LoVo (cell line): ENCODE data around the gene CALM1.
A peak's percentile ranks its signal among the peaks of the same experiment; 100 is the strongest.

ENCODE experiments used
- DNase-seq: peaks from one replicate; pipeline ENCODE4 v3.0.0-alpha.2; 2016; ENCODE audit warnings: low spot score

CALM1 gene

DNA sequence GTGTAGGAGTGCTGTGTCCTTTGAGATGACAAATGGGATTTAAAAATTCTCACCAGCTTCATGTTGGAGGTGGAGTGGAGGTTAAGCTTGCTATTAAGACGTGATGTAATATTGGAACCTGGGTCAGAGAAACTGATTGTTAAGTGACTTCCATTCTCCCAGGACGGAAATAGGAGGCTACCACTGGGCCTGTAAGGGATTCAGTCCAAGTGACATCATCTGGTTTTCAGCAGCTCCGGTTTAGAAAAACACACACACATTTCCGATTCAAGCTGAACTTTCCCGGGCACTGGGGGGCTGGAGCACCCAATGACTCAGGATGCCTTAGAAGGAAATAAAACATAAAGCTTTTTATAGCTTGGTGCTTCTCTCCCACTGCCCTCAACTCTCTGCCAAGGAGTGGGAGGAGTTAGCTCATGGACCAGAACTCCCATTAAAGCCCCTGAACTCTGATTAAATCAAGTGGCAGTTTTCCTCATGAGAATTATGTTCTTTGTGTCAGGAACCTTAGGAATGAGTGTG lies 12.4 kb downstream of the CALM1 start:
- DNase-seq, result no peak

DNA sequence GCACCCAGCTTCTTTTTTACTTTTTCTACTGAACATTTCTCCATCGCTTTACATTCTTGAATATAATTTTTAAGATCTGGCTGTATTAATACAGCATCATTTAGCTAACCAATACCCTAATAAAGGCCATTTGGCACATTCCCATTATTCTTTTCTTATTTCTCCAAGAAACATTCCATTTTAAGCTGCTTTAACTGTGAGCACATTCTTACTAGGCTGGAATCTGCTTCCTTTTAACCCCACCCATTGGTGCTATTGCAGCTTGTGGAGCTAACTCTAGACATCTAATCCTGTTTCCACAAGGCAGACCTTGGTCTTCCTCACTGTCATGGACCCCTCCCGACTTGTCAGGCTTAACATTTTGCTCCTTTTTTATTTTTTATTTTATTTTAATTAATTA lies 15.2 kb downstream of the CALM1 start:
- no peak for DNase-seq

DNA sequence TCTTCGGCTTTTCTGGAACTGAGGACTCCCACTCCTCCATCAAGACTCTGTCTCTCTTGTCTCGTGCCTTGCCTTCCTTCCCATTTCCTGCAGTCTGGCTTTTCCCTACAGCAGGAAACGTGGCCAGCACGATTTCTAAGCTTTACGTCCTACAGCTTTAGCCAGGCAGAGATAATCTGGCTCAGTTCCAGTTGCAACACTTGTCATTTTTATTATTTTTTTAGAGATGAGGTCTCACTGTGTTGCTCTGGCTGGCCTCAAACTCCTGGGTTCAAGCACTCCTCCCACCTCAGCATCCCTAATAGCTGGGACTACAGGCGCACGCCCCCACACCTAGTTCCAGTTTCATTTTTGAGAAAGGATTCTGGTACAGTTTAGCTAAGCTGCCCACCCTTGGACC lies 19.9 kb downstream of the CALM1 start:
- no peak for DNase-seq

DNA sequence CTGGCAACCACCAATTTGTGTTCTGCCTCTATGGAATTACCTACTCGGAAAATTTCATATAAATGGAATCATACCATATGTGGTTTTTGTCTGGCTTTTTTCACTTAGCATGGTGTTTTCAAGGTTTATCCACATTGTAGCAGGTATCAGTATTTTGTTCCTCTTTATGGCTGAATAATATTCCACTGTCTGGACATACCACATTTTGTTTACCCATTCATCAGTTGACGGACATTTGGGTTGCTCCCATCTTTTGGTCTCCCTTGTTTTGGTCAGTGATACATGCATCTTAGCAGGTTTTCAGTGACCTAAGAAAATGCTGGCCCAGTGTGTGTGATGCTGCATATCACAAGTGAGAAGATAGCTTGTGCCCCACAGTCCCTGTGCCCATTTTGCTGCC lies 21.2 kb downstream of the CALM1 start:
- DNase-seq, result no peak

DNA sequence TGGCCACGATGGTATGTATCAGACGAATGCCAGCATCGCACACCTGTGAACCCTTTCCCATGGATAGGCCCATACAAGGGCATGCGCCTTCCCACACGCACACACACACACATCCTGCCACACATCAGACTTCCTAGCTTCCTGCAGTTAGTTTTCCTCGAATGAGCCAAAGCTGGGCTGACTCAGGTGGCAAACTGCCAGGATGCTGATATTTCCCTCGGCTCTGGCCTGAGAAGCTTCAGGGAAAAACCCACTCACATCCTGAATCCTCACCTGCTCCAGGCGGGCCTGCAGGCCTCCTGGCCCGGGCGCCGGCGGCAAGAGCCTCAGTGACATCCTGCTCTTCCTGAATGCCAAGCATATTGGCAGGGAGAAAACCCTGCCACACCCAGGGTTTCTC lies 22.4 kb downstream of the CALM1 start:
- peak; percentile 55 for DNase-seq

DNA sequence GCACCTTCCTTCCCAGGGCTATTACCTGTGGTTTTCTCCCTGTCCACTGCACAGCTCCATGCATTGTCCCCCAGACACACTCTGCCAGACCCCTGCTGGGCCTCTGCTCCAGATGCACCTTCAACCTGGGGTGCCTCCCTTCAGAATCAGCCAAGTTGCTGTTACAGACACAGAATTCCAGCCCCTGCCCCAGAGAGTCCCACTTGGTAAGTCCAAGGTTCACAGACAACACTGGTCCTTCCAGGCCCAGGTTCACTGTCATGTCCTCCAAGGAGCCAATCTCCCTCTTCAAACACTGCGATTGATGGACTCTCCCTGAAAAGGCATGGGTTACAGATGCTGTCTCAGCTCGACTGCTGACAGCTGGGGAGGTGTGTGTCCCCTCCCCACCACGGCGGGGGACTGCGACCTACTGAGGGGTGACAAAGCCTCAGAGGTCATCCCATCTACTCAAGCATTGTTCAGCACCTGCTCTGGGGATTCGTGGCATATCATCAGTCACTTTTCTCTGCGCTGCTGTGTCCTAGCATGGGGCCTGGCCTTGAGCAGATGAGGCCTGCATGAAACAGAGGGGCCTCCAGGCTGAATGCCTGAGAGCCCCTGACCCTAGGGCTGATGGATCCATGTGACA lies 24.3 kb downstream of the CALM1 start:
- no peak for DNase-seq

DNA sequence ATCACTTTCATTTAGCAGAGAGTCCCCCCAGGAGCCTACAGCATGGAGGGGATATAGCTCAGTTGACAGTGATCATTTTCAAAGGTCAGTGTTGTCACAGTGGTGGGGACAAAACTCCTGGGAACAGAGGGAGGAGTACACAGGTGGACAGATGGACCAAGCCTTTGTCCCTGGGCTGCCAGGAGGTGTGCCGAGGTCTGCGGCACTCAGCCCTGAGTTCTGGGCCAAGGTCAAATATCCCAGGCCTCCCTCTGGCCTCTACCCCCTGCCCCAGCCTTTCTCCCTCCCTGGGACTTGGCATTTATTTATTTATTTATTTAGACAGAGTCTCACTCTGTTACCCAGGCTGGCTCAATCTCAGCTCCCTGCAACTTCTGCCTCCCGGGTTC lies 24.8 kb downstream of the CALM1 start:
- no peak for DNase-seq

DNA sequence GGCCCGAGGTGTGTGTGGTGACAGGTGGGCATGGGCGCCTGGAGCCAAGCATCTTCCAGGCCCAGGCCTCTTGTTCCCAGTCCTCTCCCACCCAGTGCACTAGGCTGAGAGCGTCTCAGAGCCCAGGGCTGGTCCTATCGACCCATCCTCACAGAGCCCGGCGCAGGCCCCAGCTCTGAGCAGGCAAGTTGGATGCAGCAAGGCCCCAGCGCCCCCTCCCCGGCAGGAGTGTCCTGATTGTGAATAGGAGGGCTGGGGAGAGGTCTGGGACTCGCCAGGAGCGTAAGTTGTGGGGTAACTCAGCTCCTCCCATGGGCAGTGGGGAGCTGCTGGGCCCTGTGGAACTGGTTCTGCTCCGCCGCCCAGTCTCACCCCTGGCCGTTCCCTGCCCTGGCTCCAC lies 26.3 kb downstream of the CALM1 start:
- DNase-seq, result no peak

DNA sequence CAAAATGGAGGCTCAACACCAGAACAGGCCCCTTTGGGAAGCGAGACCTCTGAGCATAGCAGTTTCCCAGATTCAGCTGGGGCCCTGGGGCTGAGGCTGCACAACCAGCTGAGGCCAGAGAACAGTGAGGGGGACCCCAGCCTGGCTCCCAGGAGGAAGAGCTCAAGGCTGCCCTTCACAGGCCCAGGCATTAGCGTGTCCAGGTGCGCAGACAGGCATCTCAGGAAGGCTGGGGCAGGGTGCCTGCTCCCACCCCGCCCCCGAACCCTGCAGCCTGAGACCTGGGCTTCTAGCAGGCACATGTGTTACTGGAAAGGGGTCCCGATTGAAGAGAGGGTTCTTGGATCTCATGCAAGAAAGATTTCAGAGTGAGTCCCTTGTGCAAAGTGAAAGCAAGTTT lies 27.2 kb downstream of the CALM1 start:
- DNase-seq, result no peak

DNA sequence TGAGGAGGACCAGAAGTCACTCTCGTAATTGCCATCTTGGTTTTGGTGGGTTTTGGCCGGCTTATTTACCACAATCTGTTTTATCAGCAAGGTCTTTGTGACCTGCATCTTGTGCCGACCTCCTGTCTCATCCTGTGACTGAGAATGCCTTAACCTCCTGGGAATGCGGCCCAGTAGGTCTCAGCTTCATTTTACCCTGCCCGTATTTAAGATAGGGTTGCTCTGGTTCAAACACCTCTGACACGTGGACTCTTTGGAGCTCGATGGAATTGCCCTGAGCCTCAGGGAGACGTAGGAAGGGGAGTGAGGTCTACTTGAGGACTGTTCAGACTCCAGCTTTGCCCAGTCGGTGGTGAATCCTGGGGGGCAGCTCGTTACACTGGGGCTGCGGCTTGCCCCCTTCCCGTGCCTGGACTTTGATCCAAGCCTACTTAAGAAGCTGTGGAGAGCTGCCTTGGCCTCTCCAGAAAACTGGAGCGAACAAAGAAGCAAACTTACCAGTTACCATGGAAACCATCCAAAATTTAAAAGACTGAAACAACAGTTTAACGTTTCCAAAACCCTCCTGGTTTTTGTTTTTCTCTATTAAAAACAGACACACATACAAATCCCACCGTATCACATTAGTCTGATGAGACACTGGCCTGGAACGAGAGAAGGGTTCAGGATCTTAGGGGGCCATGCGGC lies 28.0 kb downstream of the CALM1 start:
- DNase-seq, result no peak

DNA sequence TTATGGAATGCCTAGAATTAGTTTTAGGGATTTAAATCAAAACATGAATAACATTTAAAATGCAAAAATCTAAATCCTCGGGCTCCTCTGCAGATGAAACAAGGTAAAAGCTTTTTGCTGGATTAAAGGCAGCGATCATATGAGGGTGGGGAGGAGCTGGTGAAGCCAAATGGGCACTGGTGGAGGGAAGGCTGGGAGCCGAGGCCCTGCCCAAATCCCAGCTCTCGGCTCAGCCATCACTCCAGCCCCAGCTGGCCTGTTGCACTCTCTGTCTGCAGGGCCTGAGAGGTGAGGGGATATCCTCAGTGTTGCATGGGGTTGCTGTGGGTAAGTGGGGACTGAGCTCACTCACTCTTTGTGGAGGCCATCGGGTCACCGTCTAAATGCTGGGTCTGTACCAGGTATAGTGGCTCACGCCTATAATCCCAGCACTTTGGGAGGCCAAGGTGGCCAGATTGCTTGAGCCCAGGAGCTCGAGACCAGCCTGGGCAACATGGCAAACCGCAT lies 28.6 kb downstream of the CALM1 start:
- DNase-seq, result no peak

DNA sequence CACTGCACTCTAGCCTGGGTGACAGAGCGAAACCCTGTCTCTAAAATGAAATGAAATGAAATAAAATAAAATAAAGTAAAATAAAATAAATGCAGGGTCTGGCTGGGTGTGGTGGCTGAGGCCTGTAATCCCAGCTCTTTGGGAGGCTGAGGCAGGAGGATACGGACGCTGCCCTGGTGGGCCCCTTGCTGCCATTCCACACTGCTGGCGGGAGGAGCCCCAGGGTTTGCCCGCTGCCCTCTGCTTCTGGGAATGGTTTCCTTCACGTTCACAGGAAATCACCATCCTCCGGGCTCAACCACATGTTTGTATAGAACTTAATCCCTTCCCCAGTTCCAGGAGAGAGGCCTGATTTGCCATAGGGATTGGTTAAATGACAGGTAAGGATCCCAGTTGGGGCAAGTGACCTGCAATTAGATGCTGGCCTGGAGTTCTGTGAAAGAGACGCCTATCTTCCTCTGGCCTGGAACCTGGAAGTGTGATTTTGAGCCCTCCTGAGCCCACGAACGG lies 29.3 kb downstream of the CALM1 start:
- no peak for DNase-seq

DNA sequence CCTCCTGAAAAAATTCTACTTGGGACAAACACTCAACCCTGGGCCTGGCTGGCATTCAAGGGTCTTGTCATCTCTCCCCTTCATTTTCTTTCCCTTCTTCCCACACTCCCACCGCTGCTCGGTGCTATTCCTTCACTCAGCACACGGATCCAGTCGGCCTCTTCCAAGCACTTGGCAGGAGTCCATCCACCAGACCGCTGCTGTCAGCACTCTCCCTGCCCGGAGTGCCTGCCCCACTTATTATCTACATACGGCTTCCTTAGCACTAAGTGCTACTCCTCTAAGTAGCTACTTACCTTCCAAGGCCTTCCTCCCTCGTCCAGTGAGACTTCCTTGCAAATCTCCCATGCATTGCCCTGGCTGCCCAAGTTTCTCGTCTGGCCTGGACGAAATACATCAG lies 29.8 kb downstream of the CALM1 start:
- DNase-seq, result no peak

DNA sequence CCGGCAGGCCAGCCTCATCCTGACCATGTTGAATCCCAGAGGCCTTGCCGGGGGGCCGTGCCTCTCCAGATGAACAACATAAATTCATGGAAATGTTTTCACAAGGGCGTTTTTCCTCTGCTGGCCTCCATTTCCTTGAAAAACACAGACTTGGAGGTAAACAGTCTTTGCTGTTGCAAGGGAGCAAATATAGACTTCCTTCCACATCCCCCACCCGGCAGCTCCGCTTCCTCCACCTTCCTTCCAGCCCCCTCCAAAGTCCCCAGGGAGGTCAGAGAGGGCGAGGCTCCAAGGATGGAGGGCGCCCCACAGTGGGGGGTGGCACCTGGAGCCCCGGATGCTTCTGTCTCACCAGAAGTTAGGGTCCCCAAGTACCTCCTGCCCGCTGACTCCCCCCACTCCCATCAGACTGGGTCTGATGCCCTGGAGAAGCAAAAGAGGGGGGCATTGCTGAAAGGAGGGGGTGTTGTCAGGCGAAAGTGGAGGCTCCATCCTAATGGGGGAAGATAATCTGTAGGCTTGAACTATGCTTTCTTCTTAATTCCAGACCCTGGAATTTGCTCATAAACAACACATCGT lies 31.1 kb downstream of the CALM1 start:
- no peak for DNase-seq

DNA sequence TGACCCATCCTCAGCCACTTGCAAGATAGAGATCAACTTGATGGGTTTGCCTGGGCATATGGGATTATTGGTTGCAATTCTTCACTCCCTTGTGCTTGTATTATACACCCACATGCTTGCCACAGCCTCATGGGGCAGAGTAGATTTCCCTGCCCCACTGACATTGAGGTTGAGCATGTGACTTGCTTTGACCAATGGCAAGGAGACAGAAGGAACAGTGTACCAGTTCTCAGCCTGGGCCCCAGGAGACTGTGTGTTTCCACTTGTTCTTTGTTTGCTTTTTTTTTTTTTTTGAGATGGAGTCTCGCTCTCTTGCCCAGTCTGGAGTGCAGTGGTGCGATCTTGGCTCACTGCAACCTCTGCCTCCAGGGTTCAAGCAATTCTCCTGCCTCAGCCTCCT lies 31.8 kb downstream of the CALM1 start:
- DNase-seq, result no peak

DNA sequence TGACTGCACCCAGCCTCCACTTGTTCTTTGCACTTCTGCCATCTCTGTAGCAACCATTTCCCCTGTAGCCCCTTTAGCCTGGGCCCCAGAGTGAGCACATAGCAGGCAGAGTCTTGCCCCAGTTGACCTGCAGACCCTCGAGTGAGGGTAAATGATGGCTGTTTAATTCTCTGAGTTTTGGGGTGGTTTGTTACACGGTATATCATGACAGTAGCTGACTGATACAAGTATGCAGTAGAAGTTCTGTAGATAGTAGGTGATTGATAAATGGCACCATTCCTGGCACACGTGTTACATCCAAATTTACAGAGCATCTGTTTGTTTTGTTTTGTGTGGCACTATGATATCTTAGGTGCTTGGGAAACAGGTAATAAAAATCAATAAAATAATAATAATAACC lies 32.4 kb downstream of the CALM1 start:
- no peak for DNase-seq

DNA sequence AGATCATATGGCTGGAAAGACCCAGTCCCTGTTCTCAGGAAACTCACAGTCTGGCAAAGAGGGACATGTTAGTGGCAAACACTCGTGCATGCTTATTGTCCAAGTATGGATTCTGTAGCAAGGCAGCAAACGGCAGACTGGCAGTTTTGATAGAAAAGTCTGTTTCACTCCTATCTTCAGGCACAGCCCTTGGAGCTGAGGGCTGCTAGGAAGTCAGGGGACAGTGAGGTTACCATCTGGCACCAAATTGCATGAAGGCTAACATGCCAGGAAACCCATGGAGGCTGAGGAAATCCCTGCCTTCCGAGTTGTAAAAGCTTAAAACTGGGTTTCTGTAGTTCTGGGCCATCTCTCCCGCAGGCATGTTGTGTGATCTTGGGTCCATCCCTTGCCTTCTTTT lies 32.9 kb downstream of the CALM1 start:
- DNase-seq, result no peak

DNA sequence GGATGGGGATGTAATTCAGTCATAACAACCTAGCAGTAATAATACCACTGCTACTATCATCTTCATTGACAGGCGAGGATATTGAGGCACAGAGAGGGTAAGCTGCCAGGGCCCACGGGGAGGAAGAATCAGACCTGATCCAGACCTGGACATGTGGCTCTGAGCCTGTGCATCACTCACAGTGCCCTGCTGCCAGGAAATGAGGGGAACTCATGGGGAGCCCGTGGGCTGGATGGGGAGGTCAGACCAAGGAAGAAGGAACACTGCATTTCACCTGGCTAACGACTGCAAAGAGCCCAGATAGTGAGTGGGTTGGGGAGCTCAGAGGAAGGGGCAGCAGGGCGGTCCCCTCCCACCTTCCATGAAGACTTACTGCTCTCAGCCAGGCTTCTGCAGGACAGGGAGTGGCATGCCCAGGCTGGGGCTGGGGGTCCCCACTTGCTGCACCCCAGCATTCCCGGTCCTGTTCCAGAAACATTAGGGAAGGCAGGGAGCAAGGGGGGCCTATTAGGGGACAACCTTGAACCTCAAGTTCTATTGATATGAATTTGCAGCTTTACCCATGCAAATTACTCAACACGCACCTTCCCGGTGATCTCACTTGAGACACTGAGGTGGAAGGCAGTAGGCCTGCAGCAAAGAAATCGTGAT lies 37.7 kb downstream of the CALM1 start:
- no peak for DNase-seq

DNA sequence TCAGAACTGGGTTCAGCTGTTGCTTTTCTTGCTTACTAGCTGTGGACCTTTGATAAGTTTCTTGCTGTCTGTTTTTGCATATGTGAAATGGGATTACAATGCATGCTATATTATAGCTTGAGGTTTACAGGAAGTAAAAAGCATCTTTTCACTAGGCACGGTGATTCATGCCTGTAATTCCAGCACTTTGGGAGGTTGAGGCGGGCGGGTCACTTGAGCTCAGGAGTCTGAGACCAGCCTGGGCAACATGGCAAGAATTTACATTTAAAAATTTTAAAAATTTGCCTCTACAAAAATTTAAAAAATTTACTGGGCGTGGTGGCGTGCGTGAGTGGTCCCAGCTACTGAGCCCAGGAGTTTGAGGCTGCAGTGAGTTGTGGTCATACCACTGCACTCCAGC lies 42.0 kb downstream of the CALM1 start:
- no peak for DNase-seq

DNA sequence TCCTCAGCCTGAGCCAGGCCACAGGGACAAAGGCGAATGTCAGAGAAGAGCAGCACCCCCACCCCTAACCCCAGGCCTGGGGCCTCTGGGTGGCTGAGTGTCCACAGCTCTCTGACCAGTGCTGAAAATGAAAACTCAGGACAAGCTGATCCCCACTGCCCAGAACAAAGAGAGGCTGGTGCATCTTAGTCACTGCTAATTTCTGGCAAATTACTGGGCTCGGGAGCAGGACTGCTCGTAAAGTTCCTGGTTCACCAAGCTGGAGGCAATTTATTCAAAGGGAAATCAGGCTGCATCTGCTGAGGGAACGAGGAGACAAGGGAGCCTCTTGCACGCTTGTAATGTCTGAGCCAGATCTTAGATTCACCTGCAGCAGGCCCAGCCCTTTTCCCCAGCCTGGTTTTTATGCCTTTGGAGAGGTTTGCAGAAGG lies 43.2 kb downstream of the CALM1 start:
- no peak for DNase-seq

DNA sequence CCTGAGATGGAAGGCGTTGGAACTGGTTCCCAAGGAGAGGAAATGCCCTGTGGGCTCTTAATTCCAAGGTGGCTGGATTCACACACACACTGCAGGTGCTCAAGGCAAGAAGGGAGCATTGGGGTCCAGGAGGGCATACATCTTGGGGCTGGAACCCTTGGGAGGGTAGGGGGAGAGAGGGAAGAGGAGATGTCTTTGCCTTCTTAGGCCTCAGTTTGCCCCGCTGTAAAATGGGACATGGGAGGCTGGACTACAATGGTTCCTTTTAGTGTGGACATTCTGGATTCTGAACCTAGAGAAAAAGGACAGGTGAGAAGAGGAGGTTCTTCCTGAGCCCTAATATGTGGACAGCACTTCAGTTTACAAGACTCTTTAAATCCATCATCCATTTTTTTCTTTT lies 43.8 kb downstream of the CALM1 start:
- DNase-seq, result no peak

DNA sequence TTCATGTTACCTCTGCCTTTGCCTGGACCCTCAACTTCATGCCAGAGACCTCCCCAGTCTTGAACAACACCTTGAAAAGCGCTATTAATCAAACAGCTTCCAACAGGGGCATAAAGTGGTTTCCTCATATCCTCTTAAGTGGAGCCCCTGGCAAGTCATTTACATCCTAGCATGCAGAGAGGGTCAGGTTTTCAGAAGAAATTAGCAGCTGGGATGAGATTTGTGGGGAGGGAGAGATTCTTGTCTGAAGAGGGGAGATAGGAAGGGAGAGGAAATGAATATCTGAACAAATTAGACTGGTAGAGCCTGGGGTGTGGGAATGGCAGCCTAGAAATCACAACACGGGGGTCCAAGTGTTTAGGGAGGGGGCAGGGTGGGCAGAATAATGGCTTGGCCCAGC lies 45.6 kb downstream of the CALM1 start:
- DNase-seq, result no peak
